BE2C (cell line): ENCODE data around the gene GIT2.

Source experiments
- DNase-seq: peaks from one replicate; pipeline ENCODE4 v3.0.0-alpha.2; 2020
- H3K27me3 ChIP-seq: fragments of 250-450 bp; sonication (Bioruptor Pico); 2 replicates; pipeline ENCODE4 v1.5.1; 2020; ENCODE audit warnings: mild to moderate bottlenecking
- H3K36me3 ChIP-seq: fragments of 250-450 bp; sonication (Bioruptor Pico); 2 replicates; pipeline ENCODE4 v1.5.1; 2020; ENCODE audit warnings: mild to moderate bottlenecking
- H3K4me1 ChIP-seq: fragments of 250-450 bp; sonication (Bioruptor Pico); 2 replicates; pipeline ENCODE4 v1.5.1; 2020
- H3K4me3 ChIP-seq: 2 replicates; pipeline ENCODE4 v1.5.1; 2011; ENCODE audit warnings: low read depth, low read length
- H3K9me3 ChIP-seq: fragments of 250-450 bp; sonication (Bioruptor Pico); 2 replicates; pipeline ENCODE4 v1.5.1; 2020
- CTCF ChIP-seq: IDR thresholded peaks from 2 replicates; pipeline ENCODE4 v1.5.1; 2012; ENCODE audit warnings: mild to moderate bottlenecking, low read depth, low read length

GIT2 gene

GRCh38 chr12:109926016-109926415 lies 70.2 kb downstream of the GIT2 start:
- Histone ChIP-seq H3K27me3 (no peaks in the 10 kb centered on the region), H3K9me3 (no peaks in the 10 kb centered on the region), H3K36me3 (peaks cover 2% of the 10 kb centered on the region; the same call in 1 of the 2 replicates), H3K4me1 (no peaks in the 10 kb centered on the region), H3K4me3 (no peak overlapping the region)
- no peak for TF ChIP-seq CTCF
- no peak for DNase-seq

- no peaks in the 10 kb centered on the region for H3K9me3 ChIP-seq
- no peak for DNase-seq
- no peaks in the 10 kb centered on the region for H3K36me3 ChIP-seq
- H3K27me3 ChIP-seq = no peaks in the 10 kb centered on the region
- H3K4me1 ChIP-seq = no peaks in the 10 kb centered on the region
- H3K4me3 ChIP-seq = no peak overlapping the region
- no peak for TF ChIP-seq CTCF
These were observed 70.9 kb downstream of the GIT2 start for GRCh38 chr12:109925185-109925840.

- Histone ChIP-seq H3K27me3 (no peaks in the 10 kb centered on the region), H3K4me1 (peaks cover 5% of the 10 kb centered on the region), H3K4me3 (no peak overlapping the region), H3K9me3 (no peaks in the 10 kb centered on the region), H3K36me3 (peaks cover 5% of the 10 kb centered on the region; the same call in 1 of the 2 replicates)
- DNase-seq = no peak
- no peak for TF ChIP-seq CTCF
These were observed 72.5 kb downstream of the GIT2 start for GRCh38 chr12:109923481-109924245.

- Histone ChIP-seq H3K4me3 (no peak overlapping the region), H3K36me3 (peaks cover 8% of the 10 kb centered on the region; the same call in 1 of the 2 replicates), H3K9me3 (no peaks in the 10 kb centered on the region), H3K27me3 (no peaks in the 10 kb centered on the region), H3K4me1 (peaks cover 5% of the 10 kb centered on the region)
- no peak for TF ChIP-seq CTCF
- DNase-seq = no peak
These were observed 73.1 kb downstream of the GIT2 start for GRCh38 chr12:109923038-109923437.

GRCh38 chr12:109921982-109922381 lies 74.2 kb downstream of the GIT2 start:
- Histone ChIP-seq H3K4me3 (no peak overlapping the region), H3K4me1 (peaks cover 5% of the 10 kb centered on the region), H3K27me3 (no peaks in the 10 kb centered on the region), H3K9me3 (no peaks in the 10 kb centered on the region), H3K36me3 (peaks cover 19% of the 10 kb centered on the region)
- TF ChIP-seq CTCF = no peak
- no peak for DNase-seq

- Histone ChIP-seq H3K4me3 (no peak overlapping the region), H3K4me1 (peaks cover 5% of the 10 kb centered on the region), H3K36me3 (peaks cover 33% of the 10 kb centered on the region), H3K27me3 (no peaks in the 10 kb centered on the region), H3K9me3 (no peaks in the 10 kb centered on the region)
- no peak for DNase-seq
- TF ChIP-seq CTCF = no peak
These were observed 75.8 kb downstream of the GIT2 start for GRCh38 chr12:109920261-109920780.
